A673 (cell line): ENCODE results near the gene BEX4. TPM values are rescaled to one million over a fixed set of nuclear protein-coding genes. Genes with fewer than 3 reads are reported as not detected.

Source experiments
- BruUV-seq: library from RNA; stranded (reverse); fragments of 400-500 nt; replicated peaks from 2 replicates; lab custom pipeline; 2021; lab: Mats Ljungman, UMichigan
- CTCF ChIA-PET: fragments of 300-600 bp; sonication (Branson Sonifier 250); formaldehyde crosslinking; loops from one replicate; lab custom pipeline; 2022; ENCODE audit warnings: antibody characterized with exemption; lab: Charles Lee
- POLR2A ChIA-PET: fragments of 300-600 bp; sonication (Branson Sonifier 250); formaldehyde crosslinking; loops from one replicate; lab custom pipeline; 2022; ENCODE audit warnings: antibody characterized with exemption; ENCODE audit not compliant: low non-redundant PET; lab: Charles Lee
- DNase-seq: peaks from one replicate; pipeline ENCODE4 v3.0.0-alpha.2; 2015; ENCODE audit warnings: low spot score
- H3K27ac ChIP-seq: fragments of 200-600 bp; sonication (generic); 2 replicates; pipeline ENCODE4 v1.5.1; 2016; ENCODE audit warnings: mixed run types, low read depth, mild to moderate bottlenecking, mixed read lengths, antibody characterized with exemption, low read length; ENCODE audit not compliant: poor library complexity, severe bottlenecking
- H3K27me3 ChIP-seq: fragments of 200-600 bp; sonication (generic); replicated peaks from 2 replicates; pipeline ENCODE4 v1.6.1; 2017; ENCODE audit warnings: mixed run types, low read depth, mild to moderate bottlenecking, mixed read lengths, antibody characterized with exemption, low read length; ENCODE audit not compliant: insufficient read depth, poor library complexity
- H3K36me3 ChIP-seq: fragments of 200-600 bp; sonication (generic); 2 replicates; pipeline ENCODE4 v1.6.1; 2016; ENCODE audit warnings: mixed run types, mild to moderate bottlenecking, mixed read lengths, antibody characterized with exemption, low read length; ENCODE audit not compliant: insufficient read depth, poor library complexity, severe bottlenecking
- H3K4me1 ChIP-seq: fragments of 200-600 bp; sonication (generic); 2 replicates; pipeline ENCODE4 v1.6.1; 2017; ENCODE audit warnings: mixed run types, mild to moderate bottlenecking, mixed read lengths, antibody characterized with exemption, low read length; ENCODE audit not compliant: insufficient read depth, poor library complexity, severe bottlenecking
- H3K4me3 ChIP-seq: fragments of 200-600 bp; sonication (generic); 2 replicates; pipeline ENCODE4 v1.5.1; 2016; ENCODE audit warnings: low read depth, mixed run types, mild to moderate bottlenecking, mixed read lengths, low read length; ENCODE audit not compliant: poor library complexity, severe bottlenecking
- H3K9me3 ChIP-seq: fragments of 200-600 bp; sonication (generic); 2 replicates; pipeline ENCODE4 v1.6.1; 2016; ENCODE audit warnings: mixed run types, low read depth, mild to moderate bottlenecking, mixed read lengths, antibody characterized with exemption, low read length; ENCODE audit not compliant: poor library complexity, severe bottlenecking
- CTCF ChIP-seq: fragments of 300-800, 200-600 bp; sonication (generic); conservative IDR thresholded peaks from 2 replicates; pipeline ENCODE4 v1.5.1; 2017; ENCODE audit warnings: low read depth, mild to moderate bottlenecking, antibody characterized with exemption, low read length, moderate library complexity, mixed read lengths
- EZH2 ChIP-seq: fragments of 200-600 bp; sonication (generic); IDR thresholded peaks from 2 replicates; pipeline ENCODE4 v1.6.1; 2017; ENCODE audit warnings: borderline replicate concordance, low read depth, mild to moderate bottlenecking, mixed read lengths, antibody characterized with exemption, low read length; ENCODE audit not compliant: poor library complexity, severe bottlenecking
- intact Hi-C: fragments of 100-400 bp; cut with micrococcal nuclease; formaldehyde crosslinking; loops from one replicate; pipeline ENCODE4 v1.10.0; 2022; ENCODE audit not compliant: unreplicated experiment
- total RNA-seq: library from RNA; stranded (reverse); gene quantifications from 2 replicates; pipeline ENCODE4 v1.2.3, GENCODE V29; 2021

The BEX4 gene
- total RNA-seq, 1 experiment from 2014 or later = 67.7 TPM

- BruUV-seq = no TSS peak
- H3K9me3 ChIP-seq = no peaks in the 10 kb centered on the region
- intact Hi-C loops = no loop called here
- DNase-seq = peak; percentile 87
- peak within 1 kb of the TSS; percentile 64 for H3K4me3 ChIP-seq
- peaks cover 4% of the 10 kb centered on the region for H3K4me1 ChIP-seq
- ChIA-PET POLR2A (no interaction called here), CTCF (no interaction called here)
- peak within 1 kb of the TSS; percentile 85 for H3K27ac ChIP-seq
- TF ChIP-seq EZH2 (no peak), CTCF (no peak)
- peaks cover 3% of the 10 kb centered on the region for H3K27me3 ChIP-seq
- H3K36me3 ChIP-seq = no peaks in the 10 kb centered on the region
Observed at GRCh38 chrX:103254921-103255493, 40.1 kb downstream of the BEX4 start, which contains the start of gene TCEAL8. TCEAL8 (minus strand) TSS chrX:103255155; CDS start chrX:103253979, 1,176 bp downstream.

- Histone ChIP-seq H3K27ac (no peak overlapping the region), H3K9me3 (no peaks in the 10 kb centered on the region), H3K4me1 (peaks cover 4% of the 10 kb centered on the region), H3K36me3 (no peaks in the 10 kb centered on the region), H3K27me3 (peaks cover 3% of the 10 kb centered on the region), H3K4me3 (no peak overlapping the region)
- TF ChIP-seq EZH2 (no peak), CTCF (no peak)
- CTCF ChIA-PET = no interaction called here
- BruUV-seq = no TSS peak
- DNase-seq = no peak
- POLR2A ChIA-PET = no interaction called here
- intact Hi-C loops = no loop called here
Observed at GRCh38 chrX:103256651-103257050, 41.7 kb downstream of the BEX4 start.

GRCh38 chrX:103258275-103258674, 43.4 kb downstream of the BEX4 start:
- intact Hi-C loops = no loop called here
- ChIA-PET CTCF (interaction anchor here (0.6 kb wide), 1 partner anchor 855 kb away, joined by 4 read pairs; no protein-coding TSS in a partner anchor), POLR2A (no interaction called here)
- no peak for DNase-seq
- BruUV-seq = no TSS peak
- Histone ChIP-seq H3K4me3 (no peak overlapping the region), H3K9me3 (no peaks in the 10 kb centered on the region), H3K36me3 (no peaks in the 10 kb centered on the region), H3K27me3 (peaks cover 3% of the 10 kb centered on the region), H3K27ac (no peak overlapping the region), H3K4me1 (peaks cover 2% of the 10 kb centered on the region)
- no peak for TF ChIP-seq EZH2
- TF ChIP-seq CTCF = no peak

Other genes starting within 250 kb of the BEX4 start
- gene BEX1, start 150.9 kb upstream of the BEX4 start, total RNA-seq = 104 and 105 TPM in 2 replicates
- 0.46 TPM in 1 of 2 replicates, not detected in the other for gene NXF3, start 122.0 kb upstream of the BEX4 start, total RNA-seq
- 62.9 and 66.2 TPM in 2 replicates for gene TCEAL8, start 40.0 kb downstream of the BEX4 start, total RNA-seq
- gene TCEAL5, start 61.6 kb downstream of the BEX4 start, total RNA-seq = 0.26 and 0.58 TPM in 2 replicates
- gene BEX2, start 95.9 kb downstream of the BEX4 start, total RNA-seq = 49.4 and 51.4 TPM in 2 replicates
- gene TCEAL7, start 115.1 kb downstream of the BEX4 start, total RNA-seq = not detected in 2 replicates
- gene TCEAL9, start 141.4 kb downstream of the BEX4 start, total RNA-seq = 48.6 and 49.7 TPM in 2 replicates
- 254 and 297 TPM in 2 replicates for gene BEX3, start 161.4 kb downstream of the BEX4 start, total RNA-seq